SK-N-SH (cell line): ENCODE data around the gene BIRC7. TPM values are rescaled to one million over a fixed set of nuclear protein-coding genes. Genes with fewer than 3 reads are reported as not detected.

Experiments used
- CTCF ChIA-PET: fragments of 300-600, 350-600 bp; formaldehyde crosslinking; extraction: SDS; loops from one replicate; lab custom pipeline; 2021; lab: Yijun Ruan, JAX
- POLR2A ChIA-PET: fragments of 350-600 bp; sonication (Branson Sonifier 250); formaldehyde crosslinking; extraction: SDS; loops from one replicate; lab custom pipeline; 2020; ENCODE audit warnings: antibody characterized with exemption, inconsistent platforms; lab: Yijun Ruan, JAX
- DNase-seq: peaks from one replicate; pipeline ENCODE4 v3.0.0; 2012
- H2AFZ ChIP-seq: fragments of 200-600 bp; sonication (generic); 2 replicates; pipeline ENCODE4 v1.8.1; 2016; ENCODE audit warnings: antibody characterized with exemption, mild to moderate bottlenecking, low read depth
- H3F3A ChIP-seq: fragments of 200-600 bp; sonication (generic); replicated peaks from 2 replicates; pipeline ENCODE3; 2016; ENCODE audit warnings: antibody characterized with exemption, mild to moderate bottlenecking; ENCODE audit not compliant: insufficient read depth
- H3K27ac ChIP-seq, 2 experiments: fragments of 200-500 bp in 1 of 2; fragments of 200-600 bp in 1 of 2; sonication (Bioruptor generic) in 1 of 2; sonication (generic), shearing (Covaris generic) in 1 of 2; 2 replicates each; pipeline versions ENCODE4 v1.5.1 to v1.6.1; 2014 to 2016; ENCODE audit warnings: low read depth in 2 of 2, inconsistent platforms in 1 of 2, low read length in 1 of 2, mild to moderate bottlenecking in 1 of 2, mixed read lengths in 1 of 2
- H3K27me3 ChIP-seq: fragments of 200-600 bp; sonication (generic), shearing (Covaris generic); 2 replicates; pipeline ENCODE4 v1.6.1; 2016; ENCODE audit warnings: mixed run types; ENCODE audit not compliant: insufficient read depth
- H3K36me3 ChIP-seq, 2 experiments: fragments of 200-500 bp in 1 of 2; fragments of 200-600 bp in 1 of 2; sonication (Bioruptor generic) in 1 of 2; sonication (generic) in 1 of 2; replicated peaks in 1 of 2; 2 replicates each; pipeline versions ENCODE3 to v1.5.1; 2014 to 2016; ENCODE audit warnings: low read length in 1 of 2, mild to moderate bottlenecking in 1 of 2; ENCODE audit not compliant: insufficient read depth in 2 of 2, control insufficient read depth in 1 of 2
- H3K4me1 ChIP-seq, 2 experiments: fragments of 200-500 bp in 1 of 2; fragments of 200-600 bp in 1 of 2; sonication (Bioruptor generic) in 1 of 2; sonication (generic), shearing (Covaris generic) in 1 of 2; 2 replicates each; pipeline versions ENCODE4 v1.5.1 to v1.6.1; 2014 to 2016; ENCODE audit warnings: low read depth in 1 of 2, low read length in 1 of 2, mixed run types in 1 of 2; ENCODE audit not compliant: insufficient read depth in 2 of 2, control insufficient read depth in 1 of 2
- H3K4me2 ChIP-seq: fragments of 200-600 bp; sonication (generic), shearing (Covaris generic); 2 replicates; pipeline ENCODE4 v1.6.1; 2017; ENCODE audit warnings: mixed run types
- H3K4me3 ChIP-seq, 2 experiments: fragments of 200-500 bp in 1 of 2; fragments of 200-600 bp in 1 of 2; sonication (Bioruptor generic) in 1 of 2; sonication (generic), shearing (Covaris generic) in 1 of 2; 2 replicates each; pipeline versions ENCODE4 v1.5.1 to v1.8.1; 2014 to 2016; ENCODE audit warnings: low read depth in 2 of 2, inconsistent platforms in 1 of 2, low read length in 1 of 2, mild to moderate bottlenecking in 1 of 2, mixed read lengths in 1 of 2, moderate library complexity in 1 of 2
- H3K79me2 ChIP-seq: fragments of 200-600 bp; sonication (generic); 2 replicates; pipeline ENCODE4 v1.8.1; 2017; ENCODE audit warnings: mild to moderate bottlenecking; ENCODE audit not compliant: insufficient read depth
- H3K9ac ChIP-seq: fragments of 200-600 bp; sonication (generic); 2 replicates; pipeline ENCODE4 v1.6.1; 2017; ENCODE audit warnings: mixed run types
- H3K9me2 ChIP-seq: fragments of 200-600 bp; sonication (generic); 2 replicates; pipeline ENCODE4 v1.6.1; 2017; ENCODE audit warnings: mixed run types
- H3K9me3 ChIP-seq: fragments of 200-600 bp; sonication (generic); 2 replicates; pipeline ENCODE4 v1.6.1; 2017; ENCODE audit warnings: mixed run types, mild to moderate bottlenecking, moderate library complexity
- H4K20me1 ChIP-seq: fragments of 200-600 bp; sonication (generic); 2 replicates; pipeline ENCODE4 v1.6.1; 2017; ENCODE audit warnings: mild to moderate bottlenecking, mixed run types; ENCODE audit not compliant: insufficient read depth
- ELF1 ChIP-seq: IDR thresholded peaks from 2 replicates; pipeline ENCODE4 v1.4.0; 2012
- EP300 ChIP-seq, 2 experiments: IDR thresholded peaks; 2 replicates each; pipeline versions ENCODE4 v1.4.0 to v1.6.1; 2012; ENCODE audit warnings: borderline replicate concordance in 1 of 2, low read depth in 1 of 2, low read length in 1 of 2
- JUND ChIP-seq: IDR thresholded peaks from 2 replicates; pipeline ENCODE4 v1.4.0; 2012
- POLR2AphosphoS5 ChIP-seq: IDR thresholded peaks from 2 replicates; pipeline ENCODE4 v1.6.1; 2012; ENCODE audit warnings: low read depth, low read length
- RAD21 ChIP-seq: IDR thresholded peaks from 2 replicates; pipeline ENCODE4 v1.6.1; 2012; ENCODE audit warnings: mild to moderate bottlenecking, low read length
- RFX5 ChIP-seq: IDR thresholded peaks from 2 replicates; pipeline ENCODE4 v1.6.1; 2012; ENCODE audit warnings: mild to moderate bottlenecking, improper control_type of control experiment, low read length
- RXRA ChIP-seq: IDR thresholded peaks from 2 replicates; pipeline ENCODE4 v1.4.0; 2012; ENCODE audit warnings: low read depth, mild to moderate bottlenecking, borderline replicate concordance
- SMC3 ChIP-seq: IDR thresholded peaks from 2 replicates; pipeline ENCODE4 v1.6.1; 2012; ENCODE audit warnings: low read depth, low read length, improper control_type of control experiment
- WGBS: methylation state at CpG from one replicate; pipeline ENCODE4 v1.1.6; 2017; ENCODE audit warnings: low lambda C conversion rate; 5-methylcytosine and 5-hydroxymethylcytosine counted together
- polyA plus RNA-seq, 3 experiments: library from polyadenylated mRNA; depleted of rRNA; stranded (reverse); fragments of >200 nt; gene quantifications; 2 replicates each; pipeline ENCODE4 v1.2.3, GENCODE V29; 2012
- TF ChIP-seq, protein P1 (sequence below): fragments of 150-350 bp; IDR thresholded peaks from 2 replicates; pipeline ENCODE4 v1.6.1; 2017; ENCODE audit warnings: antibody characterized with exemption, low read length, low read depth, borderline replicate concordance
- TF ChIP-seq, protein P2 (sequence below): fragments of 200-600 bp; sonication (generic); IDR thresholded peaks from 2 replicates; pipeline ENCODE4 v1.6.1; 2017; ENCODE audit warnings: antibody characterized with exemption, mild to moderate bottlenecking, moderate library complexity
- TF ChIP-seq, protein P3 (sequence below): fragments of 150-350 bp; IDR thresholded peaks from 2 replicates; pipeline ENCODE4 v1.6.1; 2016; ENCODE audit warnings: mild to moderate bottlenecking, low read depth, low read length

The BIRC7 gene
- polyA plus RNA-seq, 1 of the 3 experiments (the other 2 are of a cell fraction): not detected

DNA sequence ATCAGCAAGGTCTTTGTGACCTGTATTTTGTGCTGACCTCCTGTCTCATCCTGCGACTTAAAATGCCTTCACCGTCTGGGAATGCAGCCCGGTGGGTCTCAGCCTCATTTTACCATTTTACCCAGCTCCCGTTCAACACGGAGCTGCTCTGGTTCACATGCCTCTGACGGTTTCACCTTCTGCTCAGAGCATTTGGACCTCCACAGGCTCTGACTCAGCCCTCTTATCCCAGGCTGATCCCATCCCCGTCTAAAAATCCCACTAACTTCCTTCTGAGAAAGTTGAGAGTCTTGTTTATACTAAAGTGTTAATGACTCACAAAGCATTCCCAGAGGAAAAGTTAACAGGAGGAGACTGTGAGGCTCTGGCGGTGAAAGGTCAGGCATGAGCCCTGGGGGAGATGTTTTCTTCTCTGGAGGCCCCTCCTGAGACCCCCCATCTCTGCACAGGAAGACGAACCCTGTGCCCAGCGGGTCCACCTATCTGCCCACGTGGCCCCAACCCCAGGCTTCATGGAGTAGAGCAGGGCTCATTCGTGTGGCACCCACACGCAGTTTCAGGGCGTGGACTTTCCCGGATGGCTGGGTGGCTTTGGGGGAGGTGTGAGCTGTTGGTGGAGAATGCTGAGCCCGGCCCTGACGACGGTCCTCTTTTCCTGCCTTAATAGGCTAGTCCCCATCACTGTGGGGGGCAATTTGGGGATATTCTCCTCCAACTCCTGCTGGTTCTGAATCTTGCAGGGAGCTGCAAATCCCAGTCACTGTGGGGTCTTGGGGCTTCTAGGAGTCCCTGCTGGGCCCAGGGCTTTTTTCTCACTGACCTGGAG, 3.3 kb upstream of the BIRC7 start (continued):
- TF ChIP-seq, protein P1, sequence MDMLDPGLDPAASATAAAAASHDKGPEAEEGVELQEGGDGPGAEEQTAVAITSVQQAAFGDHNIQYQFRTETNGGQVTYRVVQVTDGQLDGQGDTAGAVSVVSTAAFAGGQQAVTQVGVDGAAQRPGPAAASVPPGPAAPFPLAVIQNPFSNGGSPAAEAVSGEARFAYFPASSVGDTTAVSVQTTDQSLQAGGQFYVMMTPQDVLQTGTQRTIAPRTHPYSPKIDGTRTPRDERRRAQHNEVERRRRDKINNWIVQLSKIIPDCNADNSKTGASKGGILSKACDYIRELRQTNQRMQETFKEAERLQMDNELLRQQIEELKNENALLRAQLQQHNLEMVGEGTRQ: no peak
- no peak for TF ChIP-seq SMC3
- TF ChIP-seq, all 33 proteins: peak for 0

DNA sequence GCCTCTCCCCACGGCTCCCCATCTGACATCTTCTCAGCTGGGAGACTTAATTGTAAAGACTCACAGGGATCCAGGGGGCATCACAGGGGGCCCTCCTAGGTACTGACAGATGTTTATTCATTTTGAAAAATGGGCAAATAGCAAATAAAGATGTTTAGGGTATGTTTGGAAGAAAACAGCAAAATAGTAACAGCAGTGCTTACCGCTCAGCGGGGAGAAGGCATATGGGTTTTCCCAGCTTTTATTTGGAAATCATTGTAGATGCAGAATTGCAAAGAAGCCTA, 2.7 kb upstream of the BIRC7 start:
- H3K79me2 ChIP-seq: no peaks in the 10 kb centered on the region
- no peak for DNase-seq
- 76% methylated on average over 3 of the region's 3 CpGs for WGBS
- H3F3A ChIP-seq: no peaks in the 10 kb centered on the region
- H3K4me1 ChIP-seq: peaks cover 0 to 5% of the 10 kb centered on the region in 2 experiments; a peak in 1 of 4 replicates
- no peak overlapping the region for H3K27ac ChIP-seq
- no peaks in the 10 kb centered on the region for H3K9me3 ChIP-seq
- CTCF ChIA-PET: interaction anchor here (1.4 to 3.7 kb wide), 2 partner anchors 10 to 148 kb away, joined by 4 to 42 read pairs; no protein-coding TSS in a partner anchor
- no peaks in the 10 kb centered on the region for H3K27me3 ChIP-seq
- no peaks in the 10 kb centered on the region for H3K9me2 ChIP-seq
- H3K36me3 ChIP-seq: no peaks in the 10 kb centered on the region
- H2AFZ ChIP-seq: no peak overlapping the region
- H3K4me2 ChIP-seq: no peak overlapping the region
- H3K4me3 ChIP-seq: no peak overlapping the region
- POLR2A ChIA-PET: interaction anchor here (0.6 kb wide), 1 partner anchor 12 kb away, joined by 3 read pairs; no protein-coding TSS in a partner anchor
- no peak overlapping the region for H3K9ac ChIP-seq
- no peak for TF ChIP-seq ELF1
- TF ChIP-seq JUND: no peak
- no peak for TF ChIP-seq EP300 (IDR thresholded peaks at IDR 0.05; ENCODE audit: borderline replicate concordance in 1 of 2, low read depth in 1 of 2, low read length in 1 of 2)
- no peak for TF ChIP-seq SMC3
- TF ChIP-seq RXRA: no peak
- TF ChIP-seq RFX5: no peak
- TF ChIP-seq, protein P2, sequence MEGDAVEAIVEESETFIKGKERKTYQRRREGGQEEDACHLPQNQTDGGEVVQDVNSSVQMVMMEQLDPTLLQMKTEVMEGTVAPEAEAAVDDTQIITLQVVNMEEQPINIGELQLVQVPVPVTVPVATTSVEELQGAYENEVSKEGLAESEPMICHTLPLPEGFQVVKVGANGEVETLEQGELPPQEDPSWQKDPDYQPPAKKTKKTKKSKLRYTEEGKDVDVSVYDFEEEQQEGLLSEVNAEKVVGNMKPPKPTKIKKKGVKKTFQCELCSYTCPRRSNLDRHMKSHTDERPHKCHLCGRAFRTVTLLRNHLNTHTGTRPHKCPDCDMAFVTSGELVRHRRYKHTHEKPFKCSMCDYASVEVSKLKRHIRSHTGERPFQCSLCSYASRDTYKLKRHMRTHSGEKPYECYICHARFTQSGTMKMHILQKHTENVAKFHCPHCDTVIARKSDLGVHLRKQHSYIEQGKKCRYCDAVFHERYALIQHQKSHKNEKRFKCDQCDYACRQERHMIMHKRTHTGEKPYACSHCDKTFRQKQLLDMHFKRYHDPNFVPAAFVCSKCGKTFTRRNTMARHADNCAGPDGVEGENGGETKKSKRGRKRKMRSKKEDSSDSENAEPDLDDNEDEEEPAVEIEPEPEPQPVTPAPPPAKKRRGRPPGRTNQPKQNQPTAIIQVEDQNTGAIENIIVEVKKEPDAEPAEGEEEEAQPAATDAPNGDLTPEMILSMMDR: no peak
- TF ChIP-seq POLR2AphosphoS5: no peak
- TF ChIP-seq, all 33 proteins: peak for 0
- H4K20me1 ChIP-seq: no peaks in the 10 kb centered on the region

DNA sequence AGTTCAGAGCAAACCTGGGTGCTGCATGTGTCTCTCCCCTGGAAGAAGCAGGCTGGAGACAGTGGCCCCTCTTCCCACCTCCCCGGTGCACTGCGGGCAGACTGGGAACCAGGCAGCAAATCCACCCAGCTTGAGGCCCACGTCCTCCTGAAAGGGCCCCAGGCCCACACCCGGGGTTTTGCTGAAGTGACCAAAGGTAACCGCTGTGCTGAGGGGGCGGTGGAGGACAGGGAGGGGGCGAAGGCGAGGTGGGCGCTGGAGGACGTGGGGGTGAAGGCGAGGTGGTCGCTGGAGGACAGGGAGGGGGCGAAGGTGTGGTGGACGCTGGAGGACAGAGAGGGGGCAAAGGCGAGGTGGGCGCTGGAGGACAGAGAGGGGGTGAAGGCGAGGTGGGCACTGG, 1.8 kb upstream of the BIRC7 start:
- Histone ChIP-seq H3K9ac (no peak overlapping the region), H3K9me3 (no peaks in the 10 kb centered on the region), H2AFZ (no peak overlapping the region), H3K27ac (no peak overlapping the region), H3K9me2 (no peaks in the 10 kb centered on the region), H3K4me2 (no peak overlapping the region), H3K4me1 (peaks cover 4 to 5% of the 10 kb centered on the region in 2 experiments; a peak in 1 of 4 replicates), H3K27me3 (no peaks in the 10 kb centered on the region), H3F3A (no peaks in the 10 kb centered on the region), H3K36me3 (no peaks in the 10 kb centered on the region), H3K79me2 (no peaks in the 10 kb centered on the region), H3K4me3 (no peak overlapping the region), H4K20me1 (no peaks in the 10 kb centered on the region)
- ChIA-PET POLR2A (no interaction called here), CTCF (interaction anchor here (1.1 to 15.6 kb wide), 4 partner anchors 10 to 147 kb away, joined by 3 to 168 read pairs (median 23); no protein-coding TSS in a partner anchor)
- DNase-seq: no peak
- 77% methylated on average over 17 of the region's 17 CpGs for whole genome bisulfite sequencing
- TF ChIP-seq, protein P3, sequence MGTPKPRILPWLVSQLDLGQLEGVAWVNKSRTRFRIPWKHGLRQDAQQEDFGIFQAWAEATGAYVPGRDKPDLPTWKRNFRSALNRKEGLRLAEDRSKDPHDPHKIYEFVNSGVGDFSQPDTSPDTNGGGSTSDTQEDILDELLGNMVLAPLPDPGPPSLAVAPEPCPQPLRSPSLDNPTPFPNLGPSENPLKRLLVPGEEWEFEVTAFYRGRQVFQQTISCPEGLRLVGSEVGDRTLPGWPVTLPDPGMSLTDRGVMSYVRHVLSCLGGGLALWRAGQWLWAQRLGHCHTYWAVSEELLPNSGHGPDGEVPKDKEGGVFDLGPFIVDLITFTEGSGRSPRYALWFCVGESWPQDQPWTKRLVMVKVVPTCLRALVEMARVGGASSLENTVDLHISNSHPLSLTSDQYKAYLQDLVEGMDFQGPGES: no peak
- no peak for TF ChIP-seq RAD21
